ENCODE measurements around the gene HHATL.

DNA sequence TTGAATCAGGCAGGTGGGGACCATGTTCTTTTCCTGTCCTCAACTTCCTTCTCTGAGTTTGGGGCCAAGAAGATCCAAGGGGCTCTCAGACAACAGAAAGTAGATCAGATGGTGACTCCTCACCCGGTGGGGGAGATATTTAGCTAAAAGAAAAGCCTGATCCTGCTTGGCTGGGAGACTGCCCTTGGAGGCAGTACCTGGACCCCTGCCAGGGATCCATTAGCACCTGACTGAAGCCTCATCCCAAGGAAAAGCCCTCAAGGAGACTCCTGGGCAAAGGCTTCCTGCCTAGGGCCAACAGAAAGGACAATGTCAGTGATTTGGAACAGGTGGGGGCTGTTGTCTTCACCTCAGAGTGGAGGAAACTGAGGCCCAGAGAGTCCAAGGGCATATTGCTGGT, 33.5 kb upstream of the HHATL start:
- TF ChIP-seq POLR2A (IDR thresholded peaks at IDR 0.05; ENCODE audit: low read length) (no peak), GATA1 (IDR thresholded peaks at IDR 0.05; ENCODE audit: low read depth, low read length) (no peak)

Measured in erythroblast (primary cell).